Measurements from ENCODE around the gene P4HA2.

The P4HA2 gene

GRCh38 chr5:132181011-132181629, 46.5 kb downstream of the P4HA2 start:
- TF ChIP-seq POLR2A (IDR thresholded peaks at IDR 0.05; ENCODE audit: extremely low read depth, insufficient read length) = no peak
- TF ChIP-seq MYC (IDR thresholded peaks at IDR 0.05; ENCODE audit: low read depth, low read length) = no peak
- TF ChIP-seq CTCF (IDR thresholded peaks at IDR 0.05; ENCODE audit: low read depth, low read length) = no peak
- TF ChIP-seq MAX (IDR thresholded peaks at IDR 0.05; ENCODE audit: low read depth, low read length) = no peak
- DNase-seq (ENCODE audit: low read depth) = no peak
- no peak overlapping the region for H3K4me3 ChIP-seq (ENCODE audit: low read depth, low read length)

- peak; percentile 73 for TF ChIP-seq CTCF (IDR thresholded peaks at IDR 0.05; ENCODE audit: low read depth, low read length)
- no peak for TF ChIP-seq MYC (IDR thresholded peaks at IDR 0.05; ENCODE audit: low read depth, low read length)
- peak; percentile 70 for DNase-seq (ENCODE audit: low read depth)
Measured at GRCh38 chr5:132180134-132180745, 47.4 kb downstream of the P4HA2 start.

GRCh38 chr5:132179405-132179804, 48.2 kb downstream of the P4HA2 start:
- DNase-seq (ENCODE audit: low read depth) = no peak
- TF ChIP-seq MAX (IDR thresholded peaks at IDR 0.05; ENCODE audit: low read depth, low read length) (no peak), MYC (IDR thresholded peaks at IDR 0.05; ENCODE audit: low read depth, low read length) (no peak), CTCF (IDR thresholded peaks at IDR 0.05; ENCODE audit: low read depth, low read length) (no peak), POLR2A (IDR thresholded peaks at IDR 0.05; ENCODE audit: extremely low read depth, insufficient read length) (no peak)
- no peak overlapping the region for H3K4me3 ChIP-seq (ENCODE audit: low read depth, low read length)

More at GRCh38 chr5:132180134-132180745, 47.4 kb downstream of the P4HA2 start:
- H3K4me3 ChIP-seq (ENCODE audit: low read depth, low read length) = no peak overlapping the region

GRCh38 chr5:132177691-132178149, 49.9 kb downstream of the P4HA2 start:
- no peak for DNase-seq (ENCODE audit: low read depth)
- H3K4me3 ChIP-seq (ENCODE audit: low read depth, low read length) = no peak overlapping the region
- TF ChIP-seq CTCF (IDR thresholded peaks at IDR 0.05; ENCODE audit: low read depth, low read length) (no peak), MYC (IDR thresholded peaks at IDR 0.05; ENCODE audit: low read depth, low read length) (no peak), POLR2A (IDR thresholded peaks at IDR 0.05; ENCODE audit: extremely low read depth, insufficient read length) (no peak), MAX (IDR thresholded peaks at IDR 0.05; ENCODE audit: low read depth, low read length) (no peak)

- peak; percentile 13 for TF ChIP-seq CTCF (IDR thresholded peaks at IDR 0.05; ENCODE audit: low read depth, low read length)
- no peak for TF ChIP-seq MYC (IDR thresholded peaks at IDR 0.05; ENCODE audit: low read depth, low read length)
- H3K4me3 ChIP-seq (ENCODE audit: low read depth, low read length) = no peak overlapping the region
- peak; percentile 71 for DNase-seq (ENCODE audit: low read depth)
Measured at GRCh38 chr5:132176987-132177386, 50.7 kb downstream of the P4HA2 start.

GRCh38 chr5:132176521-132176945, 51.1 kb downstream of the P4HA2 start:
- TF ChIP-seq MAX (IDR thresholded peaks at IDR 0.05; ENCODE audit: low read depth, low read length) (no peak), MYC (IDR thresholded peaks at IDR 0.05; ENCODE audit: low read depth, low read length) (no peak), POLR2A (IDR thresholded peaks at IDR 0.05; ENCODE audit: extremely low read depth, insufficient read length) (no peak), CTCF (IDR thresholded peaks at IDR 0.05; ENCODE audit: low read depth, low read length) (no peak)
- DNase-seq (ENCODE audit: low read depth) = peak; percentile 28
- H3K4me3 ChIP-seq (ENCODE audit: low read depth, low read length) = no peak overlapping the region
